ENCODE results near the gene RNF144B.

DNA sequence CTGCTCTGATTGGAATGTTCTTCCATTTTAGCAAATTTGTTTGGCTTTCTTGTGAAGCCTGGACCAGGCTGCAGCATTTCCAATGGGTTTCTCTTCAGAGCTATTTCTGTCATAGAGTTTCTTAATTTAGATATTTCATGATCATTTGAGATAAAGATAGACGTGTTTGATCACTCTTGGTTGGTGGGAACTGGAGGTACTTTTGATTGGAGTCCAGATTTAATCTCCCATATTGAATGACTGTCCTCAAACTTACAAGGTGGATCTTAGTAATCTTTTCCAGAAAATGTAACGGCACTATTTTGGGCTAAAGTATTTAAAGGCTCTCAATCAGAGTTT is 29.2 kb downstream of the RNF144B start:
- TF ChIP-seq, protein P1, sequence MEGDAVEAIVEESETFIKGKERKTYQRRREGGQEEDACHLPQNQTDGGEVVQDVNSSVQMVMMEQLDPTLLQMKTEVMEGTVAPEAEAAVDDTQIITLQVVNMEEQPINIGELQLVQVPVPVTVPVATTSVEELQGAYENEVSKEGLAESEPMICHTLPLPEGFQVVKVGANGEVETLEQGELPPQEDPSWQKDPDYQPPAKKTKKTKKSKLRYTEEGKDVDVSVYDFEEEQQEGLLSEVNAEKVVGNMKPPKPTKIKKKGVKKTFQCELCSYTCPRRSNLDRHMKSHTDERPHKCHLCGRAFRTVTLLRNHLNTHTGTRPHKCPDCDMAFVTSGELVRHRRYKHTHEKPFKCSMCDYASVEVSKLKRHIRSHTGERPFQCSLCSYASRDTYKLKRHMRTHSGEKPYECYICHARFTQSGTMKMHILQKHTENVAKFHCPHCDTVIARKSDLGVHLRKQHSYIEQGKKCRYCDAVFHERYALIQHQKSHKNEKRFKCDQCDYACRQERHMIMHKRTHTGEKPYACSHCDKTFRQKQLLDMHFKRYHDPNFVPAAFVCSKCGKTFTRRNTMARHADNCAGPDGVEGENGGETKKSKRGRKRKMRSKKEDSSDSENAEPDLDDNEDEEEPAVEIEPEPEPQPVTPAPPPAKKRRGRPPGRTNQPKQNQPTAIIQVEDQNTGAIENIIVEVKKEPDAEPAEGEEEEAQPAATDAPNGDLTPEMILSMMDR (IDR thresholded peaks at IDR 0.05): no peak
- no peak for TF ChIP-seq POLR2A (IDR thresholded peaks at IDR 0.05)
